OCI-LY1 (cell line): ENCODE results near the gene TUFT1.

Experiments
- H2AFZ ChIP-seq: fragments of 200-600 bp; sonication (generic), shearing (Covaris generic); 2 replicates; pipeline ENCODE4 v1.6.0; 2014; ENCODE audit warnings: antibody characterized with exemption, mild to moderate bottlenecking, low read length
- H3F3A ChIP-seq: fragments of 200-600 bp; sonication (generic), shearing (Covaris generic); 2 replicates; pipeline ENCODE4 v1.6.0; 2014; ENCODE audit warnings: mild to moderate bottlenecking, antibody characterized with exemption, low read length, moderate library complexity; ENCODE audit not compliant: insufficient read depth
- H3K27ac ChIP-seq: fragments of 200-600 bp; sonication (generic); 2 replicates; pipeline ENCODE4 v1.5.1; 2014; ENCODE audit warnings: low read length, mixed run types, mild to moderate bottlenecking, low read depth; ENCODE audit not compliant: poor library complexity, severe bottlenecking
- H3K27me3 ChIP-seq: fragments of 200-600 bp; sonication (generic); 2 replicates; pipeline ENCODE4 v1.6.0; 2014; ENCODE audit warnings: antibody characterized with exemption, mild to moderate bottlenecking, low read length, moderate library complexity; ENCODE audit not compliant: insufficient read depth
- H3K36me3 ChIP-seq: fragments of 200-600 bp; sonication (generic); 2 replicates; pipeline ENCODE4 v1.6.1; 2014; ENCODE audit warnings: mild to moderate bottlenecking, antibody characterized with exemption, low read length, moderate library complexity, mixed read lengths; ENCODE audit not compliant: insufficient read depth
- H3K4me1 ChIP-seq: fragments of 200-600 bp; sonication (generic); 2 replicates; pipeline ENCODE4 v1.5.1; 2014; ENCODE audit warnings: mild to moderate bottlenecking, low read length, moderate library complexity; ENCODE audit not compliant: insufficient read depth, severe bottlenecking
- H3K4me2 ChIP-seq: fragments of 200-600 bp; sonication (generic), shearing (Covaris generic); 2 replicates; pipeline ENCODE4 v1.6.1; 2014; ENCODE audit warnings: low read length
- H3K4me3 ChIP-seq: fragments of 200-600 bp; sonication (generic); 2 replicates; pipeline ENCODE4 v1.5.1; 2014; ENCODE audit warnings: low read length, low read depth, mild to moderate bottlenecking, mixed read lengths; ENCODE audit not compliant: poor library complexity, severe bottlenecking
- H3K79me2 ChIP-seq: fragments of 200-600 bp; shearing (Covaris generic); 2 replicates; pipeline ENCODE4 v1.6.1; 2016; ENCODE audit warnings: mixed run types, low read length, mixed read lengths; ENCODE audit not compliant: insufficient read depth
- H3K9ac ChIP-seq: fragments of 200-600 bp; sonication (generic), shearing (Covaris generic); 2 replicates; pipeline ENCODE4 v1.6.1; 2014; ENCODE audit warnings: mild to moderate bottlenecking, low read length, mixed read lengths
- H3K9me2 ChIP-seq: fragments of 200-600 bp; sonication (generic), shearing (Covaris generic); 2 replicates; pipeline ENCODE4 v1.6.1; 2014; ENCODE audit warnings: low read depth, mild to moderate bottlenecking, low read length, mixed read lengths
- H3K9me3 ChIP-seq: fragments of 200-600 bp; shearing (Covaris generic); 2 replicates; pipeline ENCODE4 v1.6.1; 2014; ENCODE audit warnings: low read length, mixed read lengths
- H4K20me1 ChIP-seq: fragments of 200-600 bp; sonication (generic), shearing (Covaris generic); 2 replicates; pipeline ENCODE4 v1.6.0; 2016; ENCODE audit warnings: mild to moderate bottlenecking, low read length; ENCODE audit not compliant: insufficient read depth
- EZH2 ChIP-seq: fragments of 200-600 bp; sonication (generic), shearing (Covaris generic); IDR thresholded peaks from 2 replicates; pipeline ENCODE4 v1.8.0; 2017; ENCODE audit warnings: borderline replicate concordance, mixed run types, mild to moderate bottlenecking, antibody characterized with exemption, low read length, moderate library complexity, mixed read lengths
- TF ChIP-seq, protein P1 (sequence below): fragments of 200-600 bp; sonication (generic), shearing (Covaris generic); IDR thresholded peaks from 2 replicates; pipeline ENCODE4 v1.5.1; 2017; ENCODE audit warnings: mild to moderate bottlenecking, antibody characterized with exemption, low read length, moderate library complexity, mixed read lengths

Gene TUFT1

DNA sequence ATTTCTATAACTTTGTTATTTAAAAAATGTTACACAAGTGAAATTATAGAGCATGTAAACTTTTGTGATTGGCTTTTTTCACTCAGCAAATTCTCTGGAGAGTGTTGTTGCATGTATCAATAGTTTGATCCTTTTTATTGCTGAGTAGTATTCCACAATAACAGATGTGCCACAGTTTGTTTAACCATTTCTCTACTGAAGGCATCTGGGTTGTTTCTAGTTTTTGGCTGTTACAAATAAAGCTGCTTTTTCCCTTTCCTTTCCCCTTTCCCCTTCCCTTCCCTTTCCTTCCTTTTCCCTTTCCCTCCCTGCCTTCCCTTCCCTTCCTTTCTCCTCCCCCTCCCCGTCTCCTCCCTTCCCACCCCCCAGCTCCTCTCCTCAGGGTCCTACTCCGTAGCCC, 15.9 kb downstream of the TUFT1 start:
- Histone ChIP-seq H3K4me3 (no peak overlapping the region), H3K9ac (no peak overlapping the region), H3K9me3 (no peaks in the 10 kb centered on the region), H3K4me1 (no peaks in the 10 kb centered on the region), H4K20me1 (no peaks in the 10 kb centered on the region), H3K36me3 (no peaks in the 10 kb centered on the region), H3K79me2 (no peaks in the 10 kb centered on the region), H3K4me2 (no peak overlapping the region), H2AFZ (no peak overlapping the region), H3K9me2 (no peaks in the 10 kb centered on the region), H3F3A (no peaks in the 10 kb centered on the region), H3K27ac (no peak overlapping the region), H3K27me3 (no peaks in the 10 kb centered on the region)
- TF ChIP-seq EZH2 = no peak
- TF ChIP-seq, protein P1, sequence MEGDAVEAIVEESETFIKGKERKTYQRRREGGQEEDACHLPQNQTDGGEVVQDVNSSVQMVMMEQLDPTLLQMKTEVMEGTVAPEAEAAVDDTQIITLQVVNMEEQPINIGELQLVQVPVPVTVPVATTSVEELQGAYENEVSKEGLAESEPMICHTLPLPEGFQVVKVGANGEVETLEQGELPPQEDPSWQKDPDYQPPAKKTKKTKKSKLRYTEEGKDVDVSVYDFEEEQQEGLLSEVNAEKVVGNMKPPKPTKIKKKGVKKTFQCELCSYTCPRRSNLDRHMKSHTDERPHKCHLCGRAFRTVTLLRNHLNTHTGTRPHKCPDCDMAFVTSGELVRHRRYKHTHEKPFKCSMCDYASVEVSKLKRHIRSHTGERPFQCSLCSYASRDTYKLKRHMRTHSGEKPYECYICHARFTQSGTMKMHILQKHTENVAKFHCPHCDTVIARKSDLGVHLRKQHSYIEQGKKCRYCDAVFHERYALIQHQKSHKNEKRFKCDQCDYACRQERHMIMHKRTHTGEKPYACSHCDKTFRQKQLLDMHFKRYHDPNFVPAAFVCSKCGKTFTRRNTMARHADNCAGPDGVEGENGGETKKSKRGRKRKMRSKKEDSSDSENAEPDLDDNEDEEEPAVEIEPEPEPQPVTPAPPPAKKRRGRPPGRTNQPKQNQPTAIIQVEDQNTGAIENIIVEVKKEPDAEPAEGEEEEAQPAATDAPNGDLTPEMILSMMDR = no peak

DNA sequence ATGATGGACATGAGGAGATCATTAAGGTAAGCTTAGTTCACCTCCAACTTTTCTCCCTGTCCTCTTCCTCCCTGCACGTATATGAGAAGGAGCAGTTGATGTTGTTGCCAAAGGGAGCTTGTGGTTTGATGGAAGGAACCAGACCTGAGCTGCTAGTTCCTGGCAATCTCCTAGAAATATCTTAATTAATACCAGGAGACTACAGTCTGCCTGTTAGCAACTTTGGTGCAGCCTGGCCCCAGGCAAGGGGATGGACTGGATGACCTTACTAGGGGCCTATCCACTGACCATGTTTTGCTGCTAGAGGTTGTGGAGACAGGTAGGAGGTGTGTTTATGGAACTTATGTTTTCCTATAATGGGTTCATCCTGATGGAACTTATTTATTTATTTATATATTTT, 22.6 kb downstream of the TUFT1 start:
- TF ChIP-seq EZH2 = no peak
- TF ChIP-seq, protein P1 = no peak
- Histone ChIP-seq H3K4me2 (no peak overlapping the region), H3K79me2 (no peaks in the 10 kb centered on the region), H3F3A (no peaks in the 10 kb centered on the region), H3K9me3 (no peaks in the 10 kb centered on the region), H3K27ac (no peak overlapping the region), H3K9me2 (no peaks in the 10 kb centered on the region), H4K20me1 (no peaks in the 10 kb centered on the region), H3K36me3 (no peaks in the 10 kb centered on the region), H3K9ac (no peak overlapping the region), H3K4me3 (no peak overlapping the region), H3K27me3 (no peaks in the 10 kb centered on the region), H3K4me1 (no peaks in the 10 kb centered on the region), H2AFZ (no peak overlapping the region)

DNA sequence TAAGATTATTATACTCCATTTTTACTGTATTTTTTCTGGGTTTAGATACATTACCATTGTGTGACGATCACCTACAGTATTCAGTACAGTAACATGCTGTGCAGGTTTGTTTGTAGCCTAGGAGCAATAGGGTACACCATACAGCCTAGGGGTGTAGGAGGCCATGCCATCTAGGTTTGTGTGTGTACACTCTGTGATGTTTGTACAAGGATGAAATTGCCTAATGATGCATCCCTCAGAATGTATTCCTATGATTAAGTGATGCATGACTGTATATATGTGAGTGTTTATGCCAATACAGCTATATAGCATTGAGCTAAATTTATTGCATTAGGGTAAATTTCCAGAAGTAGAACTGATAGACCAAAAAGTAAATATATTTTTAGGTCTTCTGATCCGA, 23.3 kb downstream of the TUFT1 start:
- Histone ChIP-seq H4K20me1 (no peaks in the 10 kb centered on the region), H3K27me3 (no peaks in the 10 kb centered on the region), H3K4me1 (no peaks in the 10 kb centered on the region), H3K9me2 (no peaks in the 10 kb centered on the region), H3K27ac (no peak overlapping the region), H3K36me3 (no peaks in the 10 kb centered on the region), H3K9ac (no peak overlapping the region), H3K9me3 (no peaks in the 10 kb centered on the region), H2AFZ (no peak overlapping the region), H3F3A (no peaks in the 10 kb centered on the region), H3K4me2 (no peak overlapping the region), H3K79me2 (no peaks in the 10 kb centered on the region), H3K4me3 (no peak overlapping the region)
- TF ChIP-seq EZH2 = no peak
- TF ChIP-seq, protein P1 = no peak
